Panc1 (cell line): ENCODE results near the gene KCNK6. TPM values are rescaled to one million over a fixed set of nuclear protein-coding genes. Genes with fewer than 3 reads are reported as not detected.

Experiments used
- ATAC-seq: fragments of 200-7000 bp; cut with Tn5 transposase; 2 replicates; pipeline ENCODE4 v1.9.1; 2020; ENCODE audit warnings: mild to moderate bottlenecking, moderate library complexity
- BruUV-seq: library from RNA; stranded (reverse); fragments of 400-500 nt; replicated peaks from 2 replicates; lab custom pipeline; 2021; lab: Mats Ljungman, UMichigan
- CTCF ChIA-PET: fragments of 300-600 bp; sonication (Branson Sonifier 250); formaldehyde crosslinking; loops from one replicate; lab custom pipeline; 2022; ENCODE audit warnings: antibody characterized with exemption; lab: Charles Lee
- POLR2A ChIA-PET: fragments of 300-600 bp; sonication (Branson Sonifier 250); formaldehyde crosslinking; loops from one replicate; lab custom pipeline; 2022; ENCODE audit warnings: antibody characterized with exemption; lab: Charles Lee
- DNase-seq: peaks from one replicate; pipeline ENCODE4 v3.0.0-alpha.2; 2010; ENCODE audit warnings: low read depth, low spot score
- H3K27ac ChIP-seq: 2 replicates; pipeline ENCODE4 v1.5.1; 2011; ENCODE audit warnings: mild to moderate bottlenecking, low read length, inconsistent platforms
- H3K27me3 ChIP-seq: fragments of 200-500 bp; sonication (Bioruptor generic); 2 replicates; pipeline ENCODE4 v1.6.0; 2014; ENCODE audit warnings: low read length, inconsistent platforms; ENCODE audit not compliant: control insufficient read depth, insufficient read depth
- H3K36me3 ChIP-seq: fragments of 200-500 bp; sonication (Bioruptor generic); 2 replicates; pipeline ENCODE4 v1.5.1; 2014; ENCODE audit warnings: inconsistent platforms, mild to moderate bottlenecking, low read length, moderate library complexity; ENCODE audit not compliant: control insufficient read depth, insufficient read depth
- H3K4me1 ChIP-seq: 2 replicates; pipeline ENCODE4 v1.5.1; 2011; ENCODE audit warnings: inconsistent platforms, mild to moderate bottlenecking, low read length, moderate library complexity; ENCODE audit not compliant: control insufficient read depth, insufficient read depth
- H3K4me3 ChIP-seq, 2 experiments: 2 replicates each; pipeline ENCODE4 v1.5.1; 2011 to 2012; ENCODE audit warnings: low read depth in 2 of 2, low read length in 2 of 2, mild to moderate bottlenecking in 2 of 2, inconsistent platforms in 1 of 2, moderate library complexity in 1 of 2
- H3K9me3 ChIP-seq: fragments of 200-500 bp; sonication (Bioruptor generic); 2 replicates; pipeline ENCODE4 v1.5.1; 2014; ENCODE audit warnings: low read depth, mild to moderate bottlenecking, inconsistent platforms, low read length, moderate library complexity; ENCODE audit not compliant: control insufficient read depth, insufficient read depth
- POLR2AphosphoS5 ChIP-seq: IDR thresholded peaks from 2 replicates; pipeline ENCODE4 v1.6.1; 2012; ENCODE audit warnings: mild to moderate bottlenecking, low read depth, low read length, moderate library complexity
- SIN3A ChIP-seq: IDR thresholded peaks from 2 replicates; pipeline ENCODE4 v1.6.1; 2012; ENCODE audit warnings: low read depth, mild to moderate bottlenecking, low read length, moderate library complexity, borderline replicate concordance; ENCODE audit not compliant: insufficient read depth
- TCF7L2 ChIP-seq: IDR thresholded peaks from 2 replicates; pipeline ENCODE4 v1.6.1; 2011; ENCODE audit warnings: mild to moderate bottlenecking, low read depth, low read length, inconsistent platforms
- in situ Hi-C: cut with HindIII; loops from 2 replicates; pipeline ENCODE4 v1.10.0; 2016; ENCODE audit warnings: low sequenced_read_pairs, low pct_unique_long_range_greater_than_20kb
- intact Hi-C: fragments of 100-400 bp; cut with micrococcal nuclease; formaldehyde crosslinking; loops from one replicate; pipeline ENCODE4 v1.10.0; 2022; ENCODE audit not compliant: unreplicated experiment
- total RNA-seq: library from RNA; stranded (reverse); gene quantifications from one replicate; pipeline ENCODE4 v1.2.1, GENCODE V29; 2021; ENCODE audit not compliant: unreplicated experiment
- TF ChIP-seq, protein P1 (sequence below): fragments of 450-650 bp; IDR thresholded peaks from 2 replicates; pipeline ENCODE4 v1.5.1; 2017; ENCODE audit warnings: mild to moderate bottlenecking
- TF ChIP-seq, protein P2 (sequence below), 2 experiments: IDR thresholded peaks; 2 replicates each; pipeline ENCODE4 v1.6.1; 2011 to 2012; ENCODE audit warnings: low read depth in 2 of 2, control low read depth in 1 of 2, low read length in 1 of 2, mild to moderate bottlenecking in 1 of 2, moderate library complexity in 1 of 2; ENCODE audit not compliant: insufficient read depth in 1 of 2

KCNK6 gene
- total RNA-seq, 1 experiment from 2014 or later: 17.2 TPM

DNA sequence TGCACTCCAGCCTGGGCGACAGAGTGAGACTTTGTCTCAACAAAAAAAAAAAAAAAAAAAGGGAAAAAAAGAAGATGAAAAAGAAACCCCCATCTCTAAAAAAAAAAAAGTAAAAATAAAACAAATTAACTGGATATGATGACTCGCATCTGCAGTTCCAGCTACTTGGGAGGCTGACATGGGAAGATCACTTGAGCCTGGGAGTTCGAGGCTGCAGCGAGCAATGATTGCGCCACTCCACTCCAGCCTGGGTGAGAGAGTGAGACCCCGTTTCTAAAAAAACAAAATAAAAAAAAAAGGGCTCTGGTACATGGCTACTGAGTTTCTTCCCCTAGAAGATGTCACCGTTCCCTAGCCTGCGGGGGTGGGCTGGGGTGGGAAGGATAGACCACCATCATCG is 13.6 kb downstream of the KCNK6 start:
- intact Hi-C loops (no loop called here), in situ Hi-C loops (no loop called here)
- POLR2A ChIA-PET: no interaction called here
- no peak for DNase-seq
- Histone ChIP-seq H3K9me3 (no peaks in the 10 kb centered on the region), H3K4me3 (no peak overlapping the region), H3K27ac (no peak overlapping the region), H3K27me3 (no peaks in the 10 kb centered on the region), H3K36me3 (no peaks in the 10 kb centered on the region), H3K4me1 (peaks cover 4% of the 10 kb centered on the region; the same call in 1 of the 2 replicates)
- no TSS peak for BruUV-seq
- CTCF ChIA-PET: interaction anchor here (0.6 kb wide), 1 partner anchor 100 kb away, joined by 17 read pairs; no protein-coding TSS in a partner anchor
- TF ChIP-seq, protein P1, sequence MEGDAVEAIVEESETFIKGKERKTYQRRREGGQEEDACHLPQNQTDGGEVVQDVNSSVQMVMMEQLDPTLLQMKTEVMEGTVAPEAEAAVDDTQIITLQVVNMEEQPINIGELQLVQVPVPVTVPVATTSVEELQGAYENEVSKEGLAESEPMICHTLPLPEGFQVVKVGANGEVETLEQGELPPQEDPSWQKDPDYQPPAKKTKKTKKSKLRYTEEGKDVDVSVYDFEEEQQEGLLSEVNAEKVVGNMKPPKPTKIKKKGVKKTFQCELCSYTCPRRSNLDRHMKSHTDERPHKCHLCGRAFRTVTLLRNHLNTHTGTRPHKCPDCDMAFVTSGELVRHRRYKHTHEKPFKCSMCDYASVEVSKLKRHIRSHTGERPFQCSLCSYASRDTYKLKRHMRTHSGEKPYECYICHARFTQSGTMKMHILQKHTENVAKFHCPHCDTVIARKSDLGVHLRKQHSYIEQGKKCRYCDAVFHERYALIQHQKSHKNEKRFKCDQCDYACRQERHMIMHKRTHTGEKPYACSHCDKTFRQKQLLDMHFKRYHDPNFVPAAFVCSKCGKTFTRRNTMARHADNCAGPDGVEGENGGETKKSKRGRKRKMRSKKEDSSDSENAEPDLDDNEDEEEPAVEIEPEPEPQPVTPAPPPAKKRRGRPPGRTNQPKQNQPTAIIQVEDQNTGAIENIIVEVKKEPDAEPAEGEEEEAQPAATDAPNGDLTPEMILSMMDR: no peak
- no peak for TF ChIP-seq POLR2AphosphoS5
- no peak for ATAC-seq

DNA sequence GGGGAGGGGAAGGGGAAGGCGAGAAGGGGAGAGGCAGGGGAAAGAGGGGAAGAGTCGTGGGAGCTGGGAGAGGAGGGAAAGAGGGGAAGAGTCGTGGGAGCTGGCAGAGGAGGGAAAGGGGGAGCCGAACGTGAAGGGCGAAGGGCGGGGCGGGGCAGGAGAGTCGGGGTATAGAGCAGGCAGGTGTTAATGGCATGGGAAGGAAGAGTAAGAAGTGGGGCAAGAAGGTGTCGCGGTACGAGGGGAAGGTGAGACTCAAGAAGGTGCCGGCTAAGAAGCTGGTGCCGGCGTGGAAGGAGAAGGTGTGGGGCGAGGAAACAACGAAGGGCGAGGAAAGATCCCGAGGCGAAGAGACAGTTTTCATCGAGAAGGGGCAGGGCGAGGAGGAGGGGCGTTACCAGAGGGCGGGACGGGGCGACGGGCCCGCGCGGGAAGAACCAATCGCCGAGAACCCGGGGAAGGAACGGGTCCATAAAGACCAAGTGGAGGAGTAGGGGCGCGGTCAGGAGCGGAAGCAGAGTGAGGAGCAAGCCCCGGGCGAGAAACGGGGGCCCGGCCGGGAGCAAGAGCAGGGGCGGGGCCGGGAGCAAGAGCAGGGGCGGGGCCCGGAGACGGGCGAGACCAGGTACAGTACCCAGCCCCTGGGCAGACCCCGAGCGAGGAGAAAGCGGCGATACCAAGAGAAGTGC is 16.4 kb downstream of the KCNK6 start:
- no peaks in the 10 kb centered on the region for H3K27me3 ChIP-seq
- CTCF ChIA-PET: interaction anchor here (0.6 to 1.6 kb wide), 5 partner anchors 38 to 101 kb away, joined by 3 to 10 read pairs (median 5); partner anchors contain the start of gene PSMD8
- TF ChIP-seq, protein P1: no peak
- TF ChIP-seq SIN3A (no peak; the same call in 1 of the 2 replicates), POLR2AphosphoS5 (no peak; the same call in 1 of the 2 replicates), TCF7L2 (no peak)
- TF ChIP-seq, protein P2, sequence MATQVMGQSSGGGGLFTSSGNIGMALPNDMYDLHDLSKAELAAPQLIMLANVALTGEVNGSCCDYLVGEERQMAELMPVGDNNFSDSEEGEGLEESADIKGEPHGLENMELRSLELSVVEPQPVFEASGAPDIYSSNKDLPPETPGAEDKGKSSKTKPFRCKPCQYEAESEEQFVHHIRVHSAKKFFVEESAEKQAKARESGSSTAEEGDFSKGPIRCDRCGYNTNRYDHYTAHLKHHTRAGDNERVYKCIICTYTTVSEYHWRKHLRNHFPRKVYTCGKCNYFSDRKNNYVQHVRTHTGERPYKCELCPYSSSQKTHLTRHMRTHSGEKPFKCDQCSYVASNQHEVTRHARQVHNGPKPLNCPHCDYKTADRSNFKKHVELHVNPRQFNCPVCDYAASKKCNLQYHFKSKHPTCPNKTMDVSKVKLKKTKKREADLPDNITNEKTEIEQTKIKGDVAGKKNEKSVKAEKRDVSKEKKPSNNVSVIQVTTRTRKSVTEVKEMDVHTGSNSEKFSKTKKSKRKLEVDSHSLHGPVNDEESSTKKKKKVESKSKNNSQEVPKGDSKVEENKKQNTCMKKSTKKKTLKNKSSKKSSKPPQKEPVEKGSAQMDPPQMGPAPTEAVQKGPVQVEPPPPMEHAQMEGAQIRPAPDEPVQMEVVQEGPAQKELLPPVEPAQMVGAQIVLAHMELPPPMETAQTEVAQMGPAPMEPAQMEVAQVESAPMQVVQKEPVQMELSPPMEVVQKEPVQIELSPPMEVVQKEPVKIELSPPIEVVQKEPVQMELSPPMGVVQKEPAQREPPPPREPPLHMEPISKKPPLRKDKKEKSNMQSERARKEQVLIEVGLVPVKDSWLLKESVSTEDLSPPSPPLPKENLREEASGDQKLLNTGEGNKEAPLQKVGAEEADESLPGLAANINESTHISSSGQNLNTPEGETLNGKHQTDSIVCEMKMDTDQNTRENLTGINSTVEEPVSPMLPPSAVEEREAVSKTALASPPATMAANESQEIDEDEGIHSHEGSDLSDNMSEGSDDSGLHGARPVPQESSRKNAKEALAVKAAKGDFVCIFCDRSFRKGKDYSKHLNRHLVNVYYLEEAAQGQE (IDR thresholded peaks at IDR 0.05; ENCODE audit: insufficient read depth in 1 of 2, low read depth in 2 of 2, low read length in 1 of 2): no peak
- peak; percentile 89 for ATAC-seq
- POLR2A ChIA-PET: interaction anchor here (0.6 kb wide), 3 partner anchors 111 to 953 kb away, joined by 3 to 4 read pairs (median 4); no protein-coding TSS in a partner anchor
- H3K36me3 ChIP-seq: no peaks in the 10 kb centered on the region
- peaks cover 4% of the 10 kb centered on the region; the same call in 1 of the 2 replicates for H3K4me1 ChIP-seq
- in situ Hi-C loops (no loop called here), intact Hi-C loops (loop anchor here (1.0 to 2.0 kb wide), 2 partner anchors 91 to 103 kb away; no protein-coding TSS in a partner anchor)
- peak overlapping the region; percentile 80 for H3K27ac ChIP-seq
- DNase-seq: peak; percentile 83
- H3K4me3 ChIP-seq: peak overlapping the region; percentile 72 to 96
- H3K9me3 ChIP-seq: no peaks in the 10 kb centered on the region
- no TSS peak for BruUV-seq
